ENCODE results near the gene SLC52A3.

DNA sequence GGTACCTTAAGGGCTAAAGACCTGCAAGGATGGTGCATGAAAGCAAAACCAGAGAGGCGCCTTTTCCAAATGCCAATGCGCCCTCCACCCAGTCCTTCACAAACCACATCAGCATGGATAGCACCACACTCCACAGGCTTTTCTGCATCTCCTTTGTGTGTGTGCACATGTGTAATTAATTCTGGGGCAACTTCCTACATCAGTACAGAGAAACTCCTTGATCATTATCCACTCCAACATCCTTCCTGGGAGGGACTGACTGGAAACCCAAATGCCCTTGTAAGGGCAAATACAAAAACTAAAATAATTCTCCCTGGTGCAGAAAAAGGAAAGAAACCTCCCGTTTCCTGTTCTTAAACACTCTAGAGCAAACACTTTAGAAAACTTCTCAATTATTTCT lies 10.8 kb downstream of the SLC52A3 start:
- TF ChIP-seq, protein P1, sequence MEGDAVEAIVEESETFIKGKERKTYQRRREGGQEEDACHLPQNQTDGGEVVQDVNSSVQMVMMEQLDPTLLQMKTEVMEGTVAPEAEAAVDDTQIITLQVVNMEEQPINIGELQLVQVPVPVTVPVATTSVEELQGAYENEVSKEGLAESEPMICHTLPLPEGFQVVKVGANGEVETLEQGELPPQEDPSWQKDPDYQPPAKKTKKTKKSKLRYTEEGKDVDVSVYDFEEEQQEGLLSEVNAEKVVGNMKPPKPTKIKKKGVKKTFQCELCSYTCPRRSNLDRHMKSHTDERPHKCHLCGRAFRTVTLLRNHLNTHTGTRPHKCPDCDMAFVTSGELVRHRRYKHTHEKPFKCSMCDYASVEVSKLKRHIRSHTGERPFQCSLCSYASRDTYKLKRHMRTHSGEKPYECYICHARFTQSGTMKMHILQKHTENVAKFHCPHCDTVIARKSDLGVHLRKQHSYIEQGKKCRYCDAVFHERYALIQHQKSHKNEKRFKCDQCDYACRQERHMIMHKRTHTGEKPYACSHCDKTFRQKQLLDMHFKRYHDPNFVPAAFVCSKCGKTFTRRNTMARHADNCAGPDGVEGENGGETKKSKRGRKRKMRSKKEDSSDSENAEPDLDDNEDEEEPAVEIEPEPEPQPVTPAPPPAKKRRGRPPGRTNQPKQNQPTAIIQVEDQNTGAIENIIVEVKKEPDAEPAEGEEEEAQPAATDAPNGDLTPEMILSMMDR (conservative IDR thresholded peaks at IDR 0.05; ENCODE audit: low read length), result no peak
- TF ChIP-seq EZH2phosphoT487 (IDR thresholded peaks at IDR 0.05; ENCODE audit: borderline replicate concordance), result no peak
